Uterus (tissue), 2 donors: ENCODE results near the gene ATG16L1.

ENCODE experiments used
- POLR2A ChIP-seq, 2 donors: fragments of 450-650 bp; IDR thresholded peaks; one replicate each; pipeline ENCODE4 v1.6.1; 2016; ENCODE audit warnings: antibody characterized with exemption in 2 of 2, mild to moderate bottlenecking in 1 of 2, moderate library complexity in 1 of 2
- TF ChIP-seq, protein P1 (sequence below), 4 experiments: fragments of 200-600 bp in 2 of 4; fragments of 450-650 bp in 2 of 4; sonication (generic) in 2 of 4; IDR thresholded peaks; one replicate each; pipeline ENCODE4 v1.5.1; 2016 to 2019; ENCODE audit warnings: antibody characterized with exemption in 4 of 4, mild to moderate bottlenecking in 2 of 4, moderate library complexity in 1 of 4

DNA sequence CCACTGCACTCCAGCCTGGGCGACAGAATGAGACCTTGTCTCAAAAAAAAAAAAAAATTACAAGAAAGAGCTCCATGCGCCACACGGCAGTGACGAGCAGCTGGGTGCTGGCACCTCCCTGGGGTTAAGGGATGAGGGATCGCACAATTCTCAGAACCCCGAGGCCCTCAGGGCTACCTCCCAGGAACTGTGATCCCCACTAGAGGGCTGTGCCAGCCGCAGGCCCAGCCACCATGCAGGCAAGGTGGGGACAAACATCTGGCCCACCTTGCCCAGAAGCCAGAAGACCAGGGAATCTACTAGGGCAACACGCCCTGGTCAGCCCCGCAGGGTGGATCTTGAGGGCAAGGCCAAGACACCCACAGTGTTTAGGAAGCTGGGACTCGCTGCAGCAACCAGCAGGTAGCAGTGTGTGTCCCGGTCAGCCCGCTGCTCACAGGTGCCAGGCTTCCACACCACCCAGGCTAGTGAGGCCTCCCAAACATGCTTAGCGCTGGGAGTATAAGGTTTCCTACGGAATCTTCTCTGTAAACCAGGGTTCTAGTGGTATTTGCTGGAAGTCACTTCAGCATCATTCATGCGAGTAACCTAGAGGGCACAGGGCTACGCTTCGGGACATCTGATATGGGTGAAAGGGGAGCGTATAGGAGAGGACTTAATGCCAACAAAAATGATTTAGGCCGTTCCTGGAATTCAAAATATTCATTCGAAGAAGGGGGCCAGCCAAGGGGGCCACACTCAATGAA, 62.9 kb downstream of the ATG16L1 start:
- TF ChIP-seq, protein P1, sequence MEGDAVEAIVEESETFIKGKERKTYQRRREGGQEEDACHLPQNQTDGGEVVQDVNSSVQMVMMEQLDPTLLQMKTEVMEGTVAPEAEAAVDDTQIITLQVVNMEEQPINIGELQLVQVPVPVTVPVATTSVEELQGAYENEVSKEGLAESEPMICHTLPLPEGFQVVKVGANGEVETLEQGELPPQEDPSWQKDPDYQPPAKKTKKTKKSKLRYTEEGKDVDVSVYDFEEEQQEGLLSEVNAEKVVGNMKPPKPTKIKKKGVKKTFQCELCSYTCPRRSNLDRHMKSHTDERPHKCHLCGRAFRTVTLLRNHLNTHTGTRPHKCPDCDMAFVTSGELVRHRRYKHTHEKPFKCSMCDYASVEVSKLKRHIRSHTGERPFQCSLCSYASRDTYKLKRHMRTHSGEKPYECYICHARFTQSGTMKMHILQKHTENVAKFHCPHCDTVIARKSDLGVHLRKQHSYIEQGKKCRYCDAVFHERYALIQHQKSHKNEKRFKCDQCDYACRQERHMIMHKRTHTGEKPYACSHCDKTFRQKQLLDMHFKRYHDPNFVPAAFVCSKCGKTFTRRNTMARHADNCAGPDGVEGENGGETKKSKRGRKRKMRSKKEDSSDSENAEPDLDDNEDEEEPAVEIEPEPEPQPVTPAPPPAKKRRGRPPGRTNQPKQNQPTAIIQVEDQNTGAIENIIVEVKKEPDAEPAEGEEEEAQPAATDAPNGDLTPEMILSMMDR (IDR thresholded peaks at IDR 0.05), result no peak
- no peak for TF ChIP-seq POLR2A (IDR thresholded peaks at IDR 0.05)
